Measurements from ENCODE around the gene RANBP10. TPM values are rescaled to one million over a fixed set of nuclear protein-coding genes. Genes with fewer than 3 reads are reported as not detected.

The RANBP10 gene
- total and polyA plus RNA-seq, 2 of the 13 experiments (the other 11 are each of a cell fraction or from before 2014, with no cell fraction given): 9.2 to 22.7 TPM

- H3K4me1 ChIP-seq (ENCODE audit: insufficient read depth, low read length): no peaks in the 10 kb centered on the region
- intact Hi-C loops (cut with micrococcal nuclease; ENCODE audit: unreplicated experiment) (no loop called here), in situ Hi-C loops (cut with HindIII; ENCODE audit: extremely low pct_ligation_motif_present, low pct_unique_long_range_greater_than_20kb) (no loop called here)
- no peak for DNase-seq (ENCODE audit: low spot score)
- WGBS (ENCODE audit: low lambda C conversion rate): 99% methylated on average over 5 of the region's 9 CpGs
- no peaks in the 10 kb centered on the region for H3K9me3 ChIP-seq (ENCODE audit: low read length)
- no peak for FAIRE-seq
- POLR2A ChIA-PET: interaction anchor here (0.6 kb wide), 1 partner anchor 67 kb away, joined by 3 read pairs; no protein-coding TSS in a partner anchor
- TF ChIP-seq ZNF468 (CRISPR knock-in tag; IDR thresholded peaks at IDR 0.05): no peak
- TF ChIP-seq KDM2A (CRISPR knock-in tag; IDR thresholded peaks at IDR 0.05; ENCODE audit: borderline replicate concordance, low read depth): no peak
- no peak for TF ChIP-seq NBN (conservative IDR thresholded peaks at IDR 0.05)
- TF ChIP-seq SOX6 (IDR thresholded peaks at IDR 0.05): no peak
- no peak for TF ChIP-seq SOX6 (CRISPR knock-in tag; IDR thresholded peaks at IDR 0.05)
- no peaks in the 10 kb centered on the region for H4K20me1 ChIP-seq (ENCODE audit: insufficient read depth, low read length)
- CTCF ChIA-PET (ENCODE audit: low intra/inter-chr PET ratio, low total read pairs): no interaction called here
- no peak overlapping the region for H2AFZ ChIP-seq (ENCODE audit: low read length)
- no peak overlapping the region for H3K4me2 ChIP-seq (ENCODE audit: low read depth, low read length)
- BruUV-seq (replicated peaks): no TSS peak
- H3K36me3 ChIP-seq (replicated peaks in 1 of 2; ENCODE audit: control insufficient read depth in 1 of 2, insufficient read depth in 2 of 2, low read length in 2 of 2): peaks cover 20 to 59% of the 10 kb centered on the region in 2 experiments
- H3K4me3 ChIP-seq (replicated peaks in 1 of 3; ENCODE audit: insufficient read depth in 1 of 3, low read depth in 2 of 3, low read length in 3 of 3): no peak overlapping the region
- no peaks in the 10 kb centered on the region for H3K27me3 ChIP-seq (ENCODE audit: control insufficient read depth in 1 of 2, insufficient read depth in 2 of 2, low read length in 2 of 2)
- no peak overlapping the region for H3K9ac ChIP-seq (ENCODE audit: insufficient read depth, low read depth, low read length)
- H3K79me2 ChIP-seq (ENCODE audit: insufficient read depth, low read length): no peaks in the 10 kb centered on the region
- no peak overlapping the region for H3K27ac ChIP-seq (ENCODE audit: extremely low read length, insufficient read depth, low read length)
- ATAC-seq: no peak; the same call in 2 of the 3 replicates
These were observed 71.6 kb downstream of the RANBP10 start for GRCh38 chr16:67734731-67735201.

- in situ Hi-C loops (cut with HindIII; ENCODE audit: extremely low pct_ligation_motif_present, low pct_unique_long_range_greater_than_20kb): no loop called here
- Histone ChIP-seq H3K9me3 (ENCODE audit: low read length) (no peaks in the 10 kb centered on the region), H3K9ac (ENCODE audit: insufficient read depth, low read depth, low read length) (no peak overlapping the region), H3K79me2 (ENCODE audit: insufficient read depth, low read length) (no peaks in the 10 kb centered on the region), H3K36me3 (replicated peaks in 1 of 2; ENCODE audit: control insufficient read depth in 1 of 2, insufficient read depth in 2 of 2, low read length in 2 of 2) (peaks cover 28 to 60% of the 10 kb centered on the region in 2 experiments; a peak in 4 of 5 replicates), H3K4me2 (ENCODE audit: low read depth, low read length) (no peak overlapping the region), H3K27ac (ENCODE audit: extremely low read length, insufficient read depth, low read length) (no peak overlapping the region), H4K20me1 (ENCODE audit: insufficient read depth, low read length) (no peaks in the 10 kb centered on the region), H3K4me1 (ENCODE audit: insufficient read depth, low read length) (no peaks in the 10 kb centered on the region), H3K27me3 (ENCODE audit: control insufficient read depth in 1 of 2, insufficient read depth in 2 of 2, low read length in 2 of 2) (no peaks in the 10 kb centered on the region), H3K4me3 (replicated peaks in 1 of 3; ENCODE audit: insufficient read depth in 1 of 3, low read depth in 2 of 3, low read length in 3 of 3) (no peak overlapping the region), H2AFZ (ENCODE audit: low read length) (no peak overlapping the region)
- no peak for FAIRE-seq
- POLR2A ChIA-PET: interaction anchor here (0.6 kb wide), 1 partner anchor 66 kb away, joined by 3 read pairs; no protein-coding TSS in a partner anchor
- CTCF ChIA-PET (ENCODE audit: low intra/inter-chr PET ratio, low total read pairs): no interaction called here
- intact Hi-C loops (cut with micrococcal nuclease; ENCODE audit: unreplicated experiment): no loop called here
- DNase-seq (ENCODE audit: low spot score): no peak
- no TSS peak for BruUV-seq (replicated peaks)
- no peak for ATAC-seq
- WGBS (ENCODE audit: low lambda C conversion rate): 97% methylated on average over 5 of the region's 5 CpGs
- TF ChIP-seq RFX5 (IDR thresholded peaks at IDR 0.05; ENCODE audit: low read depth, low read length): no peak
- TF ChIP-seq RBAK (CRISPR knock-in tag; IDR thresholded peaks at IDR 0.05): no peak
- TF ChIP-seq TRIM24 (CRISPR knock-in tag; IDR thresholded peaks at IDR 0.05): no peak
- no peak for TF ChIP-seq ZNF713 (CRISPR knock-in tag; IDR thresholded peaks at IDR 0.05)
- no peak for TF ChIP-seq FOXK2 (IDR thresholded peaks at IDR 0.05)
- no peak for TF ChIP-seq FOXO1 (CRISPR knock-in tag; IDR thresholded peaks at IDR 0.05)
- no peak for TF ChIP-seq IRF2 (CRISPR knock-in tag; IDR thresholded peaks at IDR 0.05)
- TF ChIP-seq NFIC (IDR thresholded peaks at IDR 0.05; ENCODE audit: low read length): no peak
- TF ChIP-seq SRSF1 (optimal IDR thresholded peaks at IDR 0.05; ENCODE audit: low read depth, low read length): no peak
- no peak for TF ChIP-seq HDAC1 (CRISPR knock-in tag; IDR thresholded peaks at IDR 0.05)
- no peak for TF ChIP-seq NFATC3 (CRISPR knock-in tag; IDR thresholded peaks at IDR 0.05)
- TF ChIP-seq ZNF672 (CRISPR knock-in tag; IDR thresholded peaks at IDR 0.05): no peak
- no peak for TF ChIP-seq GLMP (CRISPR knock-in tag; IDR thresholded peaks at IDR 0.05; ENCODE audit: borderline replicate concordance)
- no peak for TF ChIP-seq ZEB1 (IDR thresholded peaks at IDR 0.05; ENCODE audit: insufficient replicate concordance, low read depth)
- TF ChIP-seq JDP2 (CRISPR knock-in tag; IDR thresholded peaks at IDR 0.05; ENCODE audit: borderline replicate concordance): no peak
- no peak for TF ChIP-seq ZNF446 (CRISPR knock-in tag; IDR thresholded peaks at IDR 0.05)
These were observed 72.5 kb downstream of the RANBP10 start for GRCh38 chr16:67733734-67734470.

Measured in HepG2 (cell line).